ENCODE results near the gene SUCO.
"Not testable (repeated sequence)": the region's sequence is repeated elsewhere in the genome, so short reads cannot be mapped to it uniquely, and the experiment has no call there.

The SUCO gene

GRCh38 chr1:172487550-172487949 lies 45.4 kb upstream of the SUCO start:
- POLR2A ChIA-PET = no interaction called here
- no peak overlapping the region for H3K4me3 ChIP-seq (ENCODE audit: low read depth, low read length)
- CTCF ChIA-PET = interaction anchor here (1.8 kb wide), 1 partner anchor 43 kb away, joined by 4 read pairs; no protein-coding TSS in a partner anchor
- no peak for TF ChIP-seq CTCF (IDR thresholded peaks at IDR 0.05; ENCODE audit: insufficient read depth, low read length, missing control alignments)
- no peak for DNase-seq (ENCODE audit: low read depth, low spot score)

GRCh38 chr1:172488393-172488792 lies 44.6 kb upstream of the SUCO start:
- no peak for DNase-seq (ENCODE audit: low read depth, low spot score)
- no peak overlapping the region for H3K4me3 ChIP-seq (ENCODE audit: low read depth, low read length)
- CTCF ChIA-PET = interaction anchor here (1.8 kb wide), 1 partner anchor 44 kb away, joined by 4 read pairs; no protein-coding TSS in a partner anchor
- POLR2A ChIA-PET = no interaction called here
- TF ChIP-seq CTCF (IDR thresholded peaks at IDR 0.05; ENCODE audit: insufficient read depth, low read length, missing control alignments) = no peak

GRCh38 chr1:172489847-172490246 lies 43.1 kb upstream of the SUCO start:
- POLR2A ChIA-PET = no interaction called here
- H3K4me3 ChIP-seq (ENCODE audit: low read depth, low read length) = no peak overlapping the region
- CTCF ChIA-PET = no interaction called here
- no peak for TF ChIP-seq CTCF (IDR thresholded peaks at IDR 0.05; ENCODE audit: insufficient read depth, low read length, missing control alignments)
- DNase-seq (ENCODE audit: low read depth, low spot score) = no peak

DNA sequence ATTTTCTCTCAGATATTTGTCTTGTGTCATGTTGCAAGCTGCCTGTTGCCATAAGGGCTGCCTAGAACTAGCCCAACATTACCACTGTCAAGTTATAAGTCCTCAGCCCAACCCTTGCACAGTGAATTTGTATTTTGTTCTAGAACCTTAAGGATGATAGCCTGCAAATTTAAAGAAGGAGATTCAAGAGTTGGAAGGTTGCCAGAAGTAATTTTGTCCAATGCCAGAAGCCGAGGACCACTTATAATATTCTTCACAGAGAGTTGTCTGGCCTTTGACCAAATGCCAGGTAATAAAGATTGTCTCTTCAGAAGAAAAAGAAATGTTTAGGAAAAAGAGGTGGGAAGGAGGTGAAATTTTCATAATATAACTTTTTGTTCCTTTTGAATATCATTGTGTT lies 40.5 kb upstream of the SUCO start:
- no peak for DNase-seq (ENCODE audit: low read depth, low spot score)
- POLR2A ChIA-PET = no interaction called here
- no peak overlapping the region for H3K4me3 ChIP-seq (ENCODE audit: low read depth, low read length)
- CTCF ChIA-PET = no interaction called here
- no peak for TF ChIP-seq CTCF (IDR thresholded peaks at IDR 0.05; ENCODE audit: insufficient read depth, low read length, missing control alignments)

DNA sequence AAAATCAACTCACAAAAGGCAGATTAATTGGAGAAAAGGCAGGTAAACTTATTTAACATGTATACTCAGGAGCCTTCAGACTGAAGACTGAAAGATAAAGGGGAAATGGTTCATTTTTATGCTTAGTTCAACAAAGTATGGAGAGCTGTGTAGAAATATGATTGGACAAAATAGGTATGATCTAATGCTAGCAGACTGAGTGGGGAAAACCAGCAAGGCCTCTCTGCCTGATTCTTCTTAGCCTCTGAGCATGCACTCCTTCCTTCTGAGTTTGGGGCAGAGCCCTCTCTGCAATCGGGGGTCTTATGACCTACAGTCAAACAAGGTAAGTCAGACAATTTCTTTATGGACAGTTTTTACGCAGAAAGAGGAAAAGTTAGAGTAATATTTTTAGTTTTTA lies 38.8 kb upstream of the SUCO start:
- DNase-seq (ENCODE audit: low read depth, low spot score) = no peak
- no peak overlapping the region for H3K4me3 ChIP-seq (ENCODE audit: low read depth, low read length)
- CTCF ChIA-PET = no interaction called here
- POLR2A ChIA-PET = no interaction called here
- TF ChIP-seq CTCF (IDR thresholded peaks at IDR 0.05; ENCODE audit: insufficient read depth, low read length, missing control alignments) = no peak

DNA sequence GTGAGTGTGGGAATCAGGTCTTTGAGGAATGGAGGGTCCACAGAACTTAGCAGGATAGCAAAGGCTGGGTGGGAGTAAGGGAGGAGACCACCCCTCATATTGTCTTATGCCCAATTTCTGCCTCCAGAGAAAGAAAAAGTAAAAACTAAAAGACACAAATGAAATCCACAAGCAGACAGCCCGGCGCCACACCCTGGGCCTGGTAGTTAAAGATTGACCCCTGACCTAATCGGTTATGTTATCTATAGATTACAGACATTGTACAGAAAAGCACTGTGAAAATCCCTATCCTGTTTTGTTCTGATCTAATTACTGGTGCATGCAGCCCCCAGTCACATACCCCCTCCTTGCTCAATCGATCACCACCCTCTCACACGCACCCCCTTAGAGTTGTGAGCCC lies 36.8 kb upstream of the SUCO start:
- POLR2A ChIA-PET; H3K4me3 ChIP-seq (ENCODE audit: low read depth, low read length); DNase-seq (ENCODE audit: low read depth, low spot score): not testable (repeated sequence)
- CTCF ChIA-PET = interaction anchor here (1.4 kb wide), 1 partner anchor 10 kb away, joined by 3 read pairs; no protein-coding TSS in a partner anchor

GRCh38 chr1:172496678-172497077 lies 36.3 kb upstream of the SUCO start:
- POLR2A ChIA-PET = no interaction called here
- TF ChIP-seq CTCF (IDR thresholded peaks at IDR 0.05; ENCODE audit: insufficient read depth, low read length, missing control alignments) = no peak
- CTCF ChIA-PET = interaction anchor here (1.2 to 1.4 kb wide), 2 partner anchors 9 to 11 kb away, joined by 3 to 4 read pairs; no protein-coding TSS in a partner anchor
- no peak overlapping the region for H3K4me3 ChIP-seq (ENCODE audit: low read depth, low read length)
- DNase-seq (ENCODE audit: low read depth, low spot score) = no peak
